Neutrophil (primary cell): ENCODE results near the gene SLC7A6OS.
A peak's percentile ranks its signal among the peaks of the same experiment; 100 is the strongest.

Experiments
- H3K27ac ChIP-seq: fragments of 200-600 bp; sonication (generic); 2 replicates; pipeline ENCODE4 v1.5.1; 2016; ENCODE audit warnings: mild to moderate bottlenecking, moderate library complexity
- H3K27me3 ChIP-seq: fragments of 200-600 bp; sonication (generic); 2 replicates; pipeline ENCODE4 v1.6.0; 2016; ENCODE audit warnings: mild to moderate bottlenecking
- H3K36me3 ChIP-seq: fragments of 200-600 bp; sonication (generic); 2 replicates; pipeline ENCODE4 v1.5.1; 2017
- H3K4me1 ChIP-seq, 2 experiments: fragments of 200-600 bp in 1 of 2; sonication (generic) in 1 of 2; 1 replicate in 1 of 2; 2 replicates in 1 of 2; pipeline versions ENCODE4 v1.5.1 to v1.6.1; 2013 to 2016; ENCODE audit warnings: low read depth in 1 of 2, low read length in 1 of 2, mild to moderate bottlenecking in 1 of 2, moderate library complexity in 1 of 2; ENCODE audit not compliant: control insufficient read depth in 1 of 2, insufficient read depth in 1 of 2
- H3K4me3 ChIP-seq, 2 experiments: fragments of 200-600 bp in 1 of 2; sonication (generic) in 1 of 2; 1 replicate in 1 of 2; 2 replicates in 1 of 2; pipeline ENCODE4 v1.5.1; 2013 to 2016; ENCODE audit warnings: low read depth in 1 of 2, low read length in 1 of 2, mild to moderate bottlenecking in 1 of 2, moderate library complexity in 1 of 2
- H3K9me3 ChIP-seq: fragments of 200-600 bp; sonication (generic); 2 replicates; pipeline ENCODE4 v1.5.1; 2016
- CTCF ChIP-seq: fragments of 200-600 bp; sonication (generic); IDR thresholded peaks from 2 replicates; pipeline ENCODE4 v1.5.1; 2016; ENCODE audit warnings: antibody characterized with exemption

Gene SLC7A6OS

DNA sequence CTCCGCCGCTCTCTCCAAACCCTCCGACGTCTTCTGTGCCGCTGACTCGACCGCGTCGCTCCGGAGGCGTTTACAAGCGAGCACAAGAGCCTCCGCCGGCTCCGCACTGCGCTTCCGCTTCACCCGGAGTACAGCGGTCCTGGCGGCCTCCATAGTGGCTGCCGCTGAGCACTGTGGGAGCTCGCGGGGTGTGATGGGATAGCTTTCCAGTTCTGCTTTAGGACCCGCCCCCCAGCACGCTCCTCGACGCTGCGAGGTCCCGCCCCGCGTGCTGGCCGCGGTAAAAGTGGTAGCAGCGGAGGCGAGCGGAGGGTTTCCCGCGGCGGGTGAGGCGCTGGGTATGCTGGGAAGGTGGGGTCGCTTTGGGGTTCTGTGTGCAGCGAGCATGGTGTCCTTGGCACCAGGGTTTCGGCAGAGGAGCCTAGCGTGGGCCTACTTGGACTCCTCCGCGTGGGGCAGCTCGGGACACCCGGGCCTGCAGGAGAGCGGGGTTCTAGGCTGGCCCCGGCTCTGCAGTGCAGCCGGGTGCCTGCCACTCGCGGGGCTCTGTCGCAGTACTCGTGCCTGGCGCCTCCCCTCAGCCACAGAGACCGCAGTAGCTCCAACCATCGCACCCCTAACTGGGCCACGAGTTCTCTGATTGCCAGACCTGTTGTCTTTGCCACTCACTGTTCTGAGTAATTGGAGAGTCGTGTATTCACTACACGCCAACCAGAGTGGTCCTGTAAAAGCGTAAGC, at the start of gene SLC7A6OS, which contains the start of gene PRMT7:
Gene SLC7A6OS (minus strand): TSS at position 173 of the 738 bp plus-strand sequence. CDS start 20 bp downstream, at position 153.
Gene PRMT7 (plus strand): TSS at position 246 of the 738 bp plus-strand sequence. CDS start 4,961 bp downstream, outside the sequence.
- H3K4me1 ChIP-seq = peaks cover 25% of the 10 kb centered on the region in 2 experiments
- H3K9me3 ChIP-seq = no peaks in the 10 kb centered on the region
- peaks cover 33% of the 10 kb centered on the region for H3K36me3 ChIP-seq
- peak; percentile 68 for TF ChIP-seq CTCF
- H3K4me3 ChIP-seq = peak within 1 kb of the TSS; percentile 83 to 96
- H3K27ac ChIP-seq = peak within 1 kb of the TSS; percentile 89
- H3K27me3 ChIP-seq = no peaks in the 10 kb centered on the region

DNA sequence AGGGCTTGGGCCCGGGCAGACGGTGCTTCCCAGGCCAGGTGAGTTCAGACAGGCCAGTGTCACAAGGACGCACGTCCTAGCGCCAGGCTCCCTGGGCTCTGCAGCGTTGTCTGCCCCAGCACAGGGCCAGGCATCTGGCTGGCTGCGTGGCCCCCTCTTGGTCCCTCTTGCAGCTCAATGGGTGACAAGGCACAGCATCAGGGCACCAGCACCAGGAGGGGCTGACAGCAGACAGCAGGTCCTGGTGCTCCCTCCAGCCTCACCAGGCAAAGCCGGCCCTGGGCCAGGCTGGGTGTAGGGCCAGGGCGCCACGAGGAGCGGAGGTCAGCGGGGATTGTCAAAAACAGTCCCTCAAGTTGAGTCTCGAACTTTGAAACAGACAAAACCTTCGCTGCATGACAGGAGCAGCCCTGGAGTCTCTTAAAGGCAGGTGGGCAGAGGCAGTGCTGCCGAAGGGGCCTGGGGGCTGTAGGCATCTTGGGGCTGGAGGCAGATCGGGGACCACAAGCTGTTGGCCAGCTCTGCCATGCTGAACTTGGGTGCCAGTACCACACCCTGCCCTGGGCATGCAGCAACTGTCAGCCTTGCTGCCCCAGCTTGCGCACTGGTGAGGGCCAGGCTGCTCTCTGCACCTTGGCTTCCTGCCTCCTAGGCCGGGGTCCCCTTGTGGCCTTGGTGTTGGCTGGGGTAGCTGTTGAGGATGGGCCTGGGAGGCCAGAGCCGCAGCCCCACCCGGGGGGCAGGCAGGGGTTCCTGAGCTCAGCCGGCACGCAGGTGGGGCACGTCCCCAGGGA, 48.8 kb upstream of the SLC7A6OS start:
- Histone ChIP-seq H3K27me3 (peaks cover 28% of the 10 kb centered on the region), H3K4me3 (no peak overlapping the region), H3K27ac (no peak overlapping the region), H3K9me3 (no peaks in the 10 kb centered on the region), H3K4me1 (peaks cover 15 to 20% of the 10 kb centered on the region in 2 experiments), H3K36me3 (peaks cover 25% of the 10 kb centered on the region)
- no peak for TF ChIP-seq CTCF

DNA sequence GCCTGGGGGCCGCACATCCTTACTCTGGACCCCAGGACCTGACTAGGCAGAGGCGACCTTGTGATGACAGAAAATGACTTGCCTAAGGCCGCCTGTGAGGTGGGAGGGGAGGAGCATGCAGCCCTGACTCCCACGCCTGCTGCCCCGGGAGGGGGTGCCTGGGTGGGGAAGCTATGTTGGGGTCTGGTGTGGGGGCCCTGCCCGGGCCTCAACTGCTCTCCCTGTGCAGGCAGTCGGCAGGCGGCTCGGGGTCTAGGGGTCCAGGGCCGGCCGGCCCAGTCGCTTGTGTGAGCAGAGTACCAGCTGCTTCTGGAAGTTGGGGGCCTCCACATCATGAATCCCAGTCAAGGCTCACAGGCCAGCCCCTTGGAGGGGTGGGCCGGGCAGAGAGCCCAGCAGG, 48.2 kb upstream of the SLC7A6OS start:
- H3K4me3 ChIP-seq = no peak overlapping the region
- peaks cover 22% of the 10 kb centered on the region for H3K27me3 ChIP-seq
- H3K4me1 ChIP-seq = peaks cover 15 to 20% of the 10 kb centered on the region in 2 experiments
- peaks cover 31% of the 10 kb centered on the region for H3K36me3 ChIP-seq
- H3K9me3 ChIP-seq = no peaks in the 10 kb centered on the region
- H3K27ac ChIP-seq = no peak overlapping the region
- no peak for TF ChIP-seq CTCF

- no peak overlapping the region for H3K4me3 ChIP-seq
- peaks cover 12% of the 10 kb centered on the region for H3K27me3 ChIP-seq
- H3K36me3 ChIP-seq = peaks cover 42% of the 10 kb centered on the region
- no peak for TF ChIP-seq CTCF
- H3K27ac ChIP-seq = no peak overlapping the region
- H3K4me1 ChIP-seq = peaks cover 15 to 20% of the 10 kb centered on the region in 2 experiments
- H3K9me3 ChIP-seq = no peaks in the 10 kb centered on the region
Measured at GRCh38 chr16:68357923-68358322, 47.2 kb upstream of the SLC7A6OS start.

- no peak for TF ChIP-seq CTCF
- Histone ChIP-seq H3K27ac (no peak overlapping the region), H3K4me1 (peaks cover 15 to 20% of the 10 kb centered on the region in 2 experiments)
Measured at GRCh38 chr16:68357521-68357922, 46.8 kb upstream of the SLC7A6OS start.

More at GRCh38 chr16:68357521-68357922, 46.8 kb upstream of the SLC7A6OS start:
- Histone ChIP-seq H3K9me3 (no peaks in the 10 kb centered on the region), H3K4me3 (no peak overlapping the region), H3K36me3 (peaks cover 44% of the 10 kb centered on the region), H3K27me3 (peaks cover 10% of the 10 kb centered on the region)
